SKM-1 (cell line): ENCODE results near the gene ABHD1.

Source experiments
- DNase-seq: peaks from one replicate; lab custom pipeline; 2025; ENCODE audit not compliant: unreplicated experiment; lab: John Stamatoyannopoulos, UW

ABHD1 gene

DNA sequence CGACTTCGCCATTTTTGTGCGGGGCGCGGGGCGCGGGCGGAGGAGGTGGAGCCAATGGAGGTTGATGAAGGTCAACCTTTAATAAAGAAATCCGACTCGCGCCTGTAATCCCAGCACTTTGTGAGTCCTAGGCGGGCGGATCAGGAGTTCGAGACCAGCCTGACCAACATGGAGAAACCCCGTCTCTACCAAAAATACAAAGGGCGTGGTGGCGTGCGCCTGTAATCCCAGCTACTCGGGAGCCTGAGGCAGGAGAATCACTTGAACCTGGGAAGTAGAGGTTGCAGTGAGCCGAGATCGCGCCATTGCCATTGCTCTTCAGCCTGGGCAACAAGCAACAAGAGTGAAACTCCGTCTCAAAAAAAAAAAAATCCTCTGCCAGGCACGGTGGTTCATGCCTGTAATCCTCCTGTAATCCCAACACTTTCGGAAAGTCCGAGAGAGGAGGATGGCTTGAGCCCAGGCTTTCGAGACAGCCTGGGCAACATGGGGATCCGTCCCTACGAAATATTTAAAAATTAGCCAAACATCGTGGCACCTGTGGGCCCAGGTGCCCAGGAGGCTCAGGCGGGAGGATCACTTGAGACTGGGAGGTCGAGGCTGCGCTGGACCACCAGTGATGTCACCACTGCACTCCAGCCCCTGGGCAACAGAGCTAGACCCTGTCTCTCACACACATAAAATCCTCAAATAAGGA, 11.3 kb downstream of the ABHD1 start:
- DNase-seq = no peak

DNA sequence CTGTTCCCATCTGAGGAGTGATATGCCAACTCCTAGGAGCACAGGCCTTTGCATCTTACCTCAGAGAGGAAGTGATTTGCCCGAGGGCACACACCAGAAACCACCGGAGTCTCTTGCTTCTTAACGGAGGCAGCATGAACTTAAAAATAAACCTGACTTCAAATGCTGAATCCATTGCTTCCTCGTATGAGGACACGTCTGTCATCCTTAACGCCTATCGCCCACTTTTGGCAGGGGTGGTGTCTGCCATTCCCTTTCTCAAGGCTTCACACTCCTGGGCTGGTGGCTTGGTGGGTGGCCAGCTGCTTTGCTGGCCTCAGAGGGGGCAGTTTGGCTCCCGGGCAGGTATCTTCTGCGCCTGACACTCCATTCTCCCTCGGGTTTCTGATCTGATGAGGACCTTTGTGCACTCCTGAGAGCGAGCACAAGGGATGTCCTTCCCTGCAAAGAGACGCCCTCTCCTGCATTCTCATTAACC, 11.9 kb downstream of the ABHD1 start:
- DNase-seq = no peak

GRCh38 chr2:27136751-27137150, 13.1 kb downstream of the ABHD1 start:
- no peak for DNase-seq

GRCh38 chr2:27137322-27137935, 13.8 kb downstream of the ABHD1 start:
- no peak for DNase-seq

DNA sequence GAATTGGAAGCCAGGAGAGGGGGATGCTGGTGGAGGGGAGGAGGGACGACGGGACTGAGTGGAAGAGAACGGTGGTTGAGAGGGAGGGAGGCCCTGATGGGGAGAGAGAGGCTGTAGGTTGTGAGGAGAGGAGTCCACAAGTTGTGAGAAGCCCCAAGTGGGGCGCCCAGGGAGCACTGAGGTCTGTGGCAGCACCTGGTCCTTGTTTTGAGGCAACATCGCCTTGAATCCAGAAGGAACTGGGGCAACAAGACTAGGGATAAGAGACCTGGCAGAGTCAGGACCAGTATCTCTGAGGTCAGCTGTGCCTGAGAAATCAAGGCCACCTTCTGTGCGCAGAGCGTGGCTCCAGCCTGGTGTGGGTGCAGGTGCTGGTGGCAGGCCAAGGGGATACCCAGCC, 14.5 kb downstream of the ABHD1 start:
- no peak for DNase-seq

- no peak for DNase-seq
Observed at GRCh38 chr2:27139310-27139709, 15.7 kb downstream of the ABHD1 start, which contains the start of gene PRR30. PRR30 (minus strand) TSS chr2:27139410; CDS start chr2:27138329, 1,081 bp downstream.

GRCh38 chr2:27143285-27143684, 19.7 kb downstream of the ABHD1 start:
- no peak for DNase-seq

GRCh38 chr2:27145682-27146081, 22.1 kb downstream of the ABHD1 start:
- no peak for DNase-seq

DNA sequence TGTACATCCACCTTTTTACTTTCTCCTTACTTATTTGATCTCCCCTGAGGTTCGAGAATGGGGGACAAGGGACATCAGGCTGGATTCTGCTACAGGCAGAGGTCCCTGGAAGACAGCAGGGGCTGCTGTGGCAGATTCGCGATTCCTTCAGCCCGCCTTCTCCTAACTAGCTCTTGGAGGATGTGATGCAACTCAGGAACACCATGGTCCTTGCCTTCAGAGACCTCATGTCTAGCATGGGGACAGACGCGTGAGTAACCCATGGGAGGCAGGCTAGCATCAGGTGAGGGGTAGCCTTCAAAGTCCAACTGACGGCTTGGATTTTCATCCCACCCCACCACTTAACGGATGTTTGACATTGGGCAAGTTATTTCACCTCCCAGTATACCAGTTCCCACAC, 24.3 kb downstream of the ABHD1 start:
- no peak for DNase-seq

DNA sequence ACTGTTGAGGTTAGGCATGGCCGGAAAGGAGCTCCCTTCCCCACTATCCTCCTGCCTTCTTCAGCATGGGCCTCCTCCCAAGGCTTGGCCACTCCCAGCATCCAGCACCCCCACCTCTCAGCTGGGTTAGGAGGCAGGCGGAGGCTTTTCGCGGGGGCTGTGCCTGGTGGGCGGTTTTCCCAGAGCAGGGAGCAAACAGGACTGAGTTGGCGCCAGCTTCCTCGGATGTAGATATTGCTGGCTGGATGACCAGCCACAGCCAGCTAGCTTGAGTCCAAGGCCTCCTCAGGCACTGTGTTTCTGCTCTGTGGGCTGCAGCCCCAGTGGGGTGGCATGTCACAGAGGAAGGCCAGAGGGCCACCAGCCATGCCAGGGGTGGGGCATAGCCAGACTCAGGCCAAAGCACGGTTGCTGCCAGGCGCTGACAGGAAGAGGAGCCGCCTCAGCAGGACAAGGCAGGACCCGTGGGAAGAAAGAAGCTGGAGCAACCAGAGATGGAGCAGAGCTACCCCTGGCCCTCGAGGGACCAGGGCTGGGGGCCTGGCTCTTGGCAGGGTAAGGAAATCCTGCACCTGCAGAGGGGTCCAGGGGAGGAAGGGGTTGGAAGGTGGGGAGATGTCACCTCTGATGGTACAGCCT, 25.3 kb downstream of the ABHD1 start, which contains the start of gene TCF23:
TCF23 (plus strand) TSS at position 204 of the 639 bp plus-strand sequence; CDS start at position 334, 130 bp downstream.
- no peak for DNase-seq

GRCh38 chr2:27149570-27150405, 26.2 kb downstream of the ABHD1 start:
- DNase-seq = no peak

DNA sequence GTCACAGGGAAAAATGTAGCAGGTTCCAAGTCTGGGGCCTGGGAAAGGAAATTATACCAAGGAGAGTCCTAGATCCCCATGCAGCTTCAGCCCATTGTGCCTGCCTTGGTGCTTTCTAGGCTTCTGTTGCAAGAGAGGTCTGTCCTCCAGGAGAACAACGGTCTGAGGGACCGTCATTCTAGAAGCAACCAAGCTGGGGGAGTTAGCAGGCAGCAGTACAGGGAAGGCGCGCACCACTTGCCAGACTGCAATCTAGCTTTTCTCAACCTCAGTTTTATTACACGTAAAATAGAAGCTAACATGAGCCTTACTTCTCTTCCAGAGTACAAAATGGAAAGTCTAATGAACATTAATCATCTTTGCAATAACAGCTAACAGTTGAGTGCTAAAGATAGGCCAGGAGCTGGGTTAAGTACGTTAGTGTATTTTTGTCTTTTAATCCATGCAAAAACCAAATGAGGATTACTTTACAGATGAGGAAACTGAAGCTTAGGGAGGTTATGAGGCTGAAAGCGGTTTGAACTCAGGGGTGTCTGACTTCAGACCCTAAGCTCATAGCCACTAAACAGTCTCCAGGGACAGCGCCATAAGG, 27.1 kb downstream of the ABHD1 start:
- no peak for DNase-seq

DNA sequence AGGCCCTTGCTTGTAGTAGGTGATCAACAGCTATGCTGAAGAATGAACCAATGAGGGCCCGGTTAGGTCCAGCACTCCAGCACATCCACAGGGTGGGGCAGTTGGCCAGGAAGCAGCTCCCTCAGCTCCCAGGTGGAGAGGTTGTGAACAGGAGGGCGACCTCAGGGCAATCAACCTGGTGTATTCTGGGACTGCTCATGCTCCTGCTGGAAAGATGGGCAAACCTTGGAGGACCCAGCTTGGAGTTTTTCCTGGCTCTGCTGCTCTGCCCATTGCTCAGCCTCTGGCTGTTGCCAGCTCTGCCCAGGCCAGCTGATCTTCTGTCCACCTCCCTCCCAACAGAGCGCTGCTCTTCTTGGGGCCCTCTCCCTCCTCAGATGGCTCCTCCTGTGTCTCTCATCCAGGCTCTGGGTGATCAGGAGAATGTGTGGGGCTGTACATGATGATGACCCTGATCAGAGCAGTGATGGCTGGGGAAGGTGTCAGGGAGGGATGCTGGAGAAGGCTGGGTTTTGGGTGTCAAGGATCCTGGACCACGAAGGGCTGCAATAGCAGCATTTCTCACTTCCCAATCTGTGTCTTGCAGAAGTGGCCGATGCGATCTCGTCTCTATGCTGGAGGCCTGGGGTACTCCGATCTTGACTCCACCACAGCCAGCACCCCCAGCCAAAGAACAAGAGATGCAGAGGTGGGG, 28.6 kb downstream of the ABHD1 start:
- DNase-seq = no peak

DNA sequence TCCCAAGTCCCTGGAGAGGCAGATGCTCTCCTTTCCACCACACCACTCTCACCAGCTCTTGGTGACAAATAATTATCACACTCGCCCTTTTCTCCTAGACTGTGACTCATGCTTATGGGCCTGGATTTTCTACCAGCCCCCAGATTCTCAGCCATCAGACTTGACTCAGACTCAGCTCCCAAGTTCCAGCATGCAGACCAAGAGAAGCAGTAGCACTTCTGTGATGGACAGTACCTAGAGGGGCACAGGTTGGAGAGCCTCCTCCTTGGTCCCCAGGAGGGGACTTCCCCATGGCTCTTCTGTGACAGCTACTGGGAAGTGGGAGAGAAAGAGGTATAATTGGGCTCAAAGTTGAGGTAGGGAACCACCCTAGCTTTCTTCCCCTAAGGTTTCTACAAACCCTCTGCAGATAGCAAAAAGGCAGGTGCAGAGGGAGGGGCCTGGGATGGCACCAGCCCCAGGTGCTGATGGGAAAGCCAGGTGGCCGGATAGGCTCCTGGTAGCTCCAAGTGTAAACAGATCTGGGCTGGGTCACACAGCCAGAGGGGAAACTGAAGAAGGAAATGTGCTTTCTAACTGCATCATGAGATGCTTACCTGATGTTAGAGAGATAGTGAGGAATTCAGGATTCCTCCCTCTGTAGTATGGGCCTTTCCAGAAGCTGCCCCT, 29.3 kb downstream of the ABHD1 start:
- no peak for DNase-seq

GRCh38 chr2:27154488-27154887, 30.9 kb downstream of the ABHD1 start:
- DNase-seq = no peak

DNA sequence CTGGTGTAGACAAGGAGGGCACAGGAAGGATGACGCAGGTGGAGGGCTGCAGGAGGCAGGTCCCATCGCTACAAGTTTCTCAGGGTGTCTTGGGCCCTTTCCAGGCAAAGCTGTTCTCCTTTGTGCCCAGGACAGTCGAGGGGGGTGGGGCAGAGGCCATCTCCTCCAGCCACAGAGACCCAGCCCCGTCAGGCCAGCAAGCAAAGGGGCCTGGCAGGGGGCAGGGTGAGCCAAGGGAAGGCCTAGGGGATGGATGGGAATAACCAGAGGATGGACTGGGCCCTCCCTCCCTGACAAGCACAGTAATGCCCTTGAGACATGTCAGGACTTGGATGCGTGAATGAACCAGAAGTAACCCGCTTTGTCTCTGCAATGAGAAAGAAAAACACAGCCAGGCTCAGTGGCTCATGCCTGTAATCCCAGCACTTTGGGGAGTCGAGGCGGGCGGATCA, 31.5 kb downstream of the ABHD1 start:
- no peak for DNase-seq

DNA sequence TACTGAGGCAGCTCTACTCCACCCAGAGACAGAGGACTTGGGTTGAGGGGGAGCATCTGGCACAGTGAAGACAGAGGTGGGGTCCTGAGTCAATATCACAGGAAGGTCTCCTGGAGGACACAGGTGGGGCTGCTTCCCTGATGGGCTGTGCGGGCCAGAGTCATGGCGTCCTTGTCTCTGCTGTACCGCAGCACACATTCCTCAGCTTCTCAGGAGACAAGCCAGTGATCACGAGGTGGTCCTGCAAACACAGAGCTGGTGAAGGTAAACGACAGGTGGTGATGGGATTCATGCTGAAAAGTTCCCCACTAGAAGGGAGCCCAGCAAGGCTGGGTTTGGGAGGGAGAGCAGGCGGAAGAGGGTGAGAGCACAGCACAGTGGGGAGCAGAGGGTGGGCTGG, 34.9 kb downstream of the ABHD1 start:
- no peak for DNase-seq

- DNase-seq = no peak
Observed at GRCh38 chr2:27159271-27159670, 35.7 kb downstream of the ABHD1 start.

- no peak for DNase-seq
Observed at GRCh38 chr2:27160191-27160590, 36.6 kb downstream of the ABHD1 start.
